GM19397 (cell line): ENCODE measurements around the gene MLIP.
"Not testable (repeated sequence)": the region's sequence is repeated elsewhere in the genome, so short reads cannot be mapped to it uniquely, and the experiment has no call there.

Experiments
- ATAC-seq: cut with Tn5 transposase; IDR thresholded peaks from one replicate; pipeline ENCODE4 v1.9.1; 2021; ENCODE audit warnings: mild to moderate bottlenecking, moderate library complexity; ENCODE audit not compliant: unreplicated experiment

Gene MLIP

GRCh38 chr6:54135665-54136369 is 24.6 kb downstream of the MLIP start:
- ATAC-seq = no peak

GRCh38 chr6:54138795-54139194 is 27.6 kb downstream of the MLIP start:
- no peak for ATAC-seq

DNA sequence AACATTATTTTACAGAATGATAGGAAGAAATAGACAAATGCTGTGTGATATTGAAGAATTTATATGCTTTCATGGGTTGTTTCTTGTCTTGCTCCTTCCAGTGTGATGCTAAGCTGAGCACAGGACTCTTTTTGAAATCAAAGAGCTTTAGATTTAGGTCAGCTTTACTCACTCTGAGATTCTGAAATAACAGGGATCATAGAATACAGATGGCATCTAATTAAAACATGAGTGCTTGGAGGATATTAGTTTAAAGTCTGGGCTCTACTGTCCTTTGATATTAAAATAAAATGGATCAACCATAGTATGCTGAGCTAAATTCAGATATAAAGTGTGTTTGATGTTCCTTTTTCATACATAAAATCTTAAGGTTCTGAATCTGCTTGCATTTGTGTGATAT is 29.6 kb downstream of the MLIP start:
- no peak for ATAC-seq

- no peak for ATAC-seq
Measured at GRCh38 chr6:54142889-54143519, 31.8 kb downstream of the MLIP start.

- no peak for ATAC-seq
Measured at GRCh38 chr6:54151861-54152260, 40.6 kb downstream of the MLIP start.

DNA sequence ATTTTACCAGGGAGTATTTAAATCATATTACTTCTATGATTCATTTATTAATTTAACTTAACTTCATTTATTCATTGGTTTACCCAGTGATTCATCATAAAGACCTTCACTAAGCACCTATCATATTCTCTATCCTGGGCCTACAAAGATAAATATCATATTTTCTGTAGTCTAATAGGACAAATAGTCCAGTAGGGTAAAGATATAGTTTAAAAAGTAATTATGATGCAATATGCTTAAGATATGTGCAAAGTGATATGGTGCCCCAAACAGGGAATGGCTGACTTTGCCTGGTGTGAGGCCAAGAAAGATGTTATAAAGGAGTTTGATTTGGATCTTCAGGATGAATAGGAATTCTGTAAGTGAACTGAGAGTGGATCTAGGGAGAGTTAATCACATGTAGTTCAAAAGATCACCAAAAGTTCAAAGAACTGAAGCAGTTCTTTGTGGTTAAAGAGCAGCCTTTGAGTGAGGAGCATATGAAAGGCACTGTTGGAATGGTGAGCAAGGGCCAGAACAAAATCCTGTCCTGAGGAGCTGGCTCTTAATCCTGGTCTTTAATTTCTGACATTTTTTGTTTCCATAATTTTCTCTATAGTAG is 45.5 kb downstream of the MLIP start:
- no peak for ATAC-seq

GRCh38 chr6:54157405-54157804 is 46.2 kb downstream of the MLIP start:
- ATAC-seq = no peak

DNA sequence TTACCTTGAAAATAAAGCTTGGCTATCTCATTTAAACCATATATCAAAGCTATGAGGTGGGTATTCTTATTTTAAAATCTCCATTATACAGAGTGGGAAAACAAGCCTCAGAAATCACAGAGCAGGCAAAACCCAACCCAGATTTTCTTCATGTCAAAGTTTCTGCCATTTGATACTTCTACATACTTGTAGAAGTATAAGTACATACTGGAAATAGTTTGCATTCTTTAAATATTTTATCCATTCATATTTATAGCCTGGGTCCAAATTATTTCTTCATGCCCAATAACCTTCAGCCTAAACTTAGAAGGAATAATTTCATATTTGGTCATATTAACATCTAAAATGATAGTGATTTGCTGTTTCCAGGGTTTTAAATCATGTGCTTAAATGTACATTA is 61.8 kb downstream of the MLIP start:
- ATAC-seq = no peak

GRCh38 chr6:54179152-54179551 is 67.9 kb downstream of the MLIP start:
- no peak for ATAC-seq

DNA sequence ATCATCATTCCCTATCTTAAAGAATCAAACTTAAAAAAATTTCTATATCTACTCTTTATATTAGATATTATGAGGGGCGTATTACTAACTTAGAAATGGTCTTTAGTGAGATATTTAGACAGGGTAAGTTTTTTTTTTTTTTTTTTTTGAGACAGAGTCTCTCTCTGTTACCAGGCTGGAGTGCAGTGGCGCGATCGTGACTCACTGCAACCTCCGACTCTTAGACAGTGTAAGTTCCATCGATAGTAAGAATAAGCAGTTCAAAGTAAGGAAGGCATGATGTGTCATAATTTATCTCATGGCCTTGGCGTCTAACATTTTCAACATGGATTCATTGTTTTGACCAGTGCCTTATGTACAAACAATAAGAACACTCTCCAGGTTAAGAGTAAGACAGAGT is 72.4 kb downstream of the MLIP start:
- ATAC-seq = no peak

- no peak for ATAC-seq
Measured at GRCh38 chr6:54185885-54186284, 74.6 kb downstream of the MLIP start.

DNA sequence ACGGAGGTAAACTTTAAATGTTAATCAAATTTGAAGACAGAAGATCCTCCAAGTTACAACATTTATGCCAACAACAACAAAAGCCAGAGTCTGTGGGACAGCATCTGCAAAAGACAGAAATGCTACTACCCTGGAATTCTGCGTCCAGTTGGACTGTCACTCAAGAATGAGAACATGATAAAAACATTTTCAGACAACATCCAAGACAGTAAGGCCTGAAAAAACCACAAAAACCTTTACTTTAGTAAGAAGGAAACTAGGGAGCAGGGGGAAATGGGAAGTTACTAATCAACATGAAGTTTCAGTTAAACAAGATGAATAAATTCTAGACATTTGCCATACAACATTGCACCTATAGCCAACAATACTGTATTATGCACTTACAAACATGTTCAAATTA is 77.6 kb downstream of the MLIP start:
- ATAC-seq = no peak

- ATAC-seq = no peak
Measured at GRCh38 chr6:54191461-54191860, 80.2 kb downstream of the MLIP start.

DNA sequence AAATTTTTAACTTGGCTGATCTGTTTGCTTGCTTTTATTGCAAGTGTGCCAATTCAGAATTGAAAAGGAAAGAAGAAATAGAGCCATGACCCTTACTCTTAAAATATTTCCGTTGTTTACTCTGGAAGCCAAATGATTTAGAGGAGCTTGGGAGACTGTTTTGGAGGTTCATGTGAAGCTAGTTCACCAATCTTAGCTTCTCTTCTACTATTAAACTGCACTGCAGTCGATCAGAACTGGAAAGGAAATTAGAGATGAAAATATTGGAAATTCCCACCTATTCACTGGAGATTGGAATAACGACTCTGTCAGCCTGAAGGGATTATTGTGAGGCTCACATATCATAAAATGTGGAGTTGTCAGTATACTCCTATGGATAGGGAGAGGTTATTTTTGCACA is 81.8 kb downstream of the MLIP start:
- no peak for ATAC-seq

DNA sequence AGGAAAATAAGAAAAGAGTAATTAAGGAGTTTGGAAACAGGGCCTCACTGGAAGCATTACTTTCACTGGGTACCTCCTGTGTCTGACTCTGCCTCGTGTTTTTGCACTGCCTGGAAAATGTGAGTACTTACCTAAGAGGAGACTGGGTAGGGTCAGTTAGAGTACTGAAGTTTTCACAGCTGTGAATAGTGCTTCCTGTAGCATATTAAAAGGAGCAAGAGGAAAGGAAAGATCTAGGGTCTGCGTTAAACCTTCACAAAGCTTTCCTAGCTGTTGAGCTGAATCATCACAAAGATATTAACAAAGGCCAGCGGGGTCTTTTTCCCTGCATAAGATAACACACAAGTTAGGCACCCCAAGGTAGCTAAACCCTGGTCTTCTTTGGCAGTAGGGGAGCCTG is 82.3 kb downstream of the MLIP start:
- no peak for ATAC-seq

- ATAC-seq = no peak
Measured at GRCh38 chr6:54194067-54194466, 82.8 kb downstream of the MLIP start.

GRCh38 chr6:54195637-54196036 is 84.4 kb downstream of the MLIP start:
- ATAC-seq = no peak

DNA sequence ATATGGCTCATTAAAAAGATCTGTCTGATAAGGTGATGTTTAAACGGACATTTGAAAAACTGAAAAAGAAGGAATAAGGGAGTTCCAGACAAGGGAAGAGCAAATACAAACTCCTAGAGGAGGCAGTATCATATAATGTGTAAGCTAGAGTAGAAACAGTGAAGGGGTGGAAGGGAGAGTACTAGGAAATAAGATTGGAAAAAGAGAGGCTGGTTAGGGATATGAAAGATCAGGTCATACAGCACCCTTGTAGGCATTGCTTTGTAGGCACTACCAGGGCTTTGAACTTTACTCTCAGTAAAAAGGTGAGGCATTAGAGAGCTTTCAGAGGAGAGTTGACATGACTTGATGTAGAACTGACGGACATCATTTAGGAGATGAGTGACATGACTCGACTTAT is 85.7 kb downstream of the MLIP start:
- no peak for ATAC-seq

GRCh38 chr6:54198134-54198533 is 86.9 kb downstream of the MLIP start:
- ATAC-seq = no peak

- ATAC-seq = not testable (repeated sequence)
Measured at GRCh38 chr6:54203474-54204035, 92.3 kb downstream of the MLIP start.

DNA sequence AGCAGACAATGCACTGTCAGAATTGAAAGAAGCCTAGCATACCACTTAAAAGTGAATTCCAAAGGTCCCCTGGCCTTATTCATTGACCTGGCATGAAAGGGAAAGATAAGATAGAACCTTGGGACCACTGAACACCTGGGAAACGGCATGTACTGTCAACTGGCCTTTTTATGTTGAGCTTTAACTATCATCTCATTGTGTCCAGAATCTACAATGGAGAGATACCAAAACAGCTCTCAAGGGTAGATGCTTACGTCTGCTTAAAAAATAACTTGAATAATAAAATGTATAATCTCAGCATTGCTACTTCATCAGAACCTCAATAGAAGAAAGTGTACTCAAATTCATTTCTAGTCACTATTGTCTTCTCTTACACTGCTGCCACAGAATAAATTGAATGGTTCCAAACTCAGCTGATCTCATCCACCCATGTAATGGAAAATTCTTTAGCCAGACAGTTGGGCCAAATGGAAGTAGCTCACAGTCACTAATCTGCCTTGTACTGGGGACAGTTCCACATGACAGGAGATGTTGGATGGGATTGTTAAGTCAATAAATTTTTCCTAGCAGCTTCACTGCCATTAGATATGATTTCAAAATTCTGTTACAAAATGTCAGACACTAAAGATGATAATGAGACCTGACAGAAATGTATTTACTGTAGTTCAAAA is 93.8 kb downstream of the MLIP start:
- no peak for ATAC-seq

- ATAC-seq = no peak
Measured at GRCh38 chr6:54206510-54206909, 95.3 kb downstream of the MLIP start.
